ENCODE results near the gene OR5K4. TPM values are rescaled to one million over a fixed set of nuclear protein-coding genes. Genes with fewer than 3 reads are reported as not detected.
"Not testable (repeated sequence)": the region's sequence is repeated elsewhere in the genome, so short reads cannot be mapped to it uniquely, and the experiment has no call there.

OR5K4 gene
- polyA plus RNA-seq, 4 donors: not detected

- no peaks in the 10 kb centered on the region for H3K4me1 ChIP-seq (ENCODE audit: control insufficient read depth in 3 of 3, insufficient read depth in 2 of 3, low read depth in 1 of 3, low read length in 2 of 3)
- no peak for FAIRE-seq
- H3K4me3 ChIP-seq (ENCODE audit: low read depth in 1 of 3, low read length in 3 of 3): no peak within 1 kb of the TSS
- no peaks in the 10 kb centered on the region for H3K9me3 ChIP-seq (ENCODE audit: control insufficient read depth in 2 of 2, insufficient read depth in 1 of 2, low read depth in 1 of 2, low read length in 1 of 2)
- no peak within 1 kb of the TSS for H3K27ac ChIP-seq (ENCODE audit: low read depth in 1 of 3, low read length in 2 of 3)
- H3K27me3 ChIP-seq (ENCODE audit: control insufficient read depth in 3 of 3, insufficient read depth in 3 of 3, low read length in 3 of 3): peaks cover 0 to 1% (median 0%) of the 10 kb centered on the region in 3 donors
- no peaks in the 10 kb centered on the region for H3K36me3 ChIP-seq (ENCODE audit: control insufficient read depth in 3 of 3, insufficient read depth in 2 of 3, low read depth in 1 of 3, low read length in 3 of 3)
- DNase-seq: no peak
Measured at GRCh38 chr3:98390366-98390765, 36.7 kb downstream of the OR5K4 start, which contains the start of gene OR5K3. Gene OR5K3, plus strand, starts transcription at chr3:98390666. Its CDS starts 0 bp downstream, at chr3:98390666.

GRCh38 chr3:98395101-98395500, 41.4 kb downstream of the OR5K4 start:
- no peaks in the 10 kb centered on the region for H3K36me3 ChIP-seq (ENCODE audit: control insufficient read depth in 3 of 3, insufficient read depth in 2 of 3, low read depth in 1 of 3, low read length in 3 of 3)
- no peak overlapping the region for H3K4me3 ChIP-seq (ENCODE audit: low read depth in 1 of 3, low read length in 3 of 3)
- H3K9me3 ChIP-seq (ENCODE audit: control insufficient read depth in 2 of 2, insufficient read depth in 1 of 2, low read depth in 1 of 2, low read length in 1 of 2): peaks cover 0 to 3% of the 10 kb centered on the region in 2 donors
- DNase-seq (no peak), FAIRE-seq (no peak)
- H3K27me3 ChIP-seq (ENCODE audit: control insufficient read depth in 3 of 3, insufficient read depth in 3 of 3, low read length in 3 of 3): peaks cover 0 to 1% (median 0%) of the 10 kb centered on the region in 3 donors
- no peak overlapping the region for H3K27ac ChIP-seq (ENCODE audit: low read depth in 1 of 3, low read length in 2 of 3)
- no peaks in the 10 kb centered on the region for H3K4me1 ChIP-seq (ENCODE audit: control insufficient read depth in 3 of 3, insufficient read depth in 2 of 3, low read depth in 1 of 3, low read length in 2 of 3)

GRCh38 chr3:98396482-98396881, 42.8 kb downstream of the OR5K4 start:
- WGBS, 3 donors: 86 to 92% (median 86%) methylated on average over 4 of the region's 4 CpGs
- FAIRE-seq; H3K27ac ChIP-seq (ENCODE audit: low read depth in 1 of 3, low read length in 2 of 3); H3K9me3 ChIP-seq (ENCODE audit: control insufficient read depth in 2 of 2, insufficient read depth in 1 of 2, low read depth in 1 of 2, low read length in 1 of 2); H3K27me3 ChIP-seq (ENCODE audit: control insufficient read depth in 3 of 3, insufficient read depth in 3 of 3, low read length in 3 of 3); DNase-seq; H3K4me1 ChIP-seq (ENCODE audit: control insufficient read depth in 3 of 3, insufficient read depth in 2 of 3, low read depth in 1 of 3, low read length in 2 of 3); H3K4me3 ChIP-seq (ENCODE audit: low read depth in 1 of 3, low read length in 3 of 3); H3K36me3 ChIP-seq (ENCODE audit: control insufficient read depth in 3 of 3, insufficient read depth in 2 of 3, low read depth in 1 of 3, low read length in 3 of 3): not testable (repeated sequence)

DNA sequence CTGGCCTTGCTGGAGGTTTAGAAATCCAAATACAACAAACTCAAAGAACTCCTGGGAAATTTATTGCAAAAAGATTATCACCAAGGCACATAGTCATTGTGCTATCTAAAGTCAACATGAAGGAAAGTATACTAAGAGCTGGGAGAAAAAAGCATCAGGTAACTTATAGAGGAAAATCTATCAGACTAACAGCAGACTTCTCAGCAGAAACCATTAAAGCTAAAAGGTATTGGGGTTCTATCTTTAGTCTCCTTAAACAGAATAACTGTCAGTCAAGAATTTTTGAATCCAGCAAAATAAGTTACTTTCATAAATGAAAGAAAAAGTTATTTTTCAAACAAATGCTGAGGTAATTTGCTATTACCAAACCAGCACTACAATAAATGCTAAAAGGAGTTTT, 44.9 kb downstream of the OR5K4 start:
- FAIRE-seq (no peak), DNase-seq (no peak)
- H3K27me3 ChIP-seq (ENCODE audit: control insufficient read depth in 3 of 3, insufficient read depth in 3 of 3, low read length in 3 of 3): peaks cover 0 to 1% (median 0%) of the 10 kb centered on the region in 3 donors
- no peaks in the 10 kb centered on the region for H3K4me1 ChIP-seq (ENCODE audit: control insufficient read depth in 3 of 3, insufficient read depth in 2 of 3, low read depth in 1 of 3, low read length in 2 of 3)
- H3K9me3 ChIP-seq (ENCODE audit: control insufficient read depth in 2 of 2, insufficient read depth in 1 of 2, low read depth in 1 of 2, low read length in 1 of 2): peaks cover 0 to 15% of the 10 kb centered on the region in 2 donors
- no peak overlapping the region for H3K27ac ChIP-seq (ENCODE audit: low read depth in 1 of 3, low read length in 2 of 3)
- H3K4me3 ChIP-seq (ENCODE audit: low read depth in 1 of 3, low read length in 3 of 3): no peak overlapping the region
- H3K36me3 ChIP-seq (ENCODE audit: control insufficient read depth in 3 of 3, insufficient read depth in 2 of 3, low read depth in 1 of 3, low read length in 3 of 3): no peaks in the 10 kb centered on the region

GRCh38 chr3:98402507-98402906, 48.9 kb downstream of the OR5K4 start:
- Histone ChIP-seq H3K4me3 (ENCODE audit: low read depth in 1 of 3, low read length in 3 of 3) (no peak overlapping the region), H3K9me3 (ENCODE audit: control insufficient read depth in 2 of 2, insufficient read depth in 1 of 2, low read depth in 1 of 2, low read length in 1 of 2) (peaks cover 0 to 20% of the 10 kb centered on the region in 2 donors), H3K27ac (ENCODE audit: low read depth in 1 of 3, low read length in 2 of 3) (no peak overlapping the region), H3K36me3 (ENCODE audit: control insufficient read depth in 3 of 3, insufficient read depth in 2 of 3, low read depth in 1 of 3, low read length in 3 of 3) (no peaks in the 10 kb centered on the region), H3K27me3 (ENCODE audit: control insufficient read depth in 3 of 3, insufficient read depth in 3 of 3, low read length in 3 of 3) (no peaks in the 10 kb centered on the region), H3K4me1 (ENCODE audit: control insufficient read depth in 3 of 3, insufficient read depth in 2 of 3, low read depth in 1 of 3, low read length in 2 of 3) (no peaks in the 10 kb centered on the region)
- DNase-seq (no peak), FAIRE-seq (no peak)
- WGBS, 3 donors: 68 to 95% (median 86%) methylated on average over 1 of the region's 1 CpG

DNA sequence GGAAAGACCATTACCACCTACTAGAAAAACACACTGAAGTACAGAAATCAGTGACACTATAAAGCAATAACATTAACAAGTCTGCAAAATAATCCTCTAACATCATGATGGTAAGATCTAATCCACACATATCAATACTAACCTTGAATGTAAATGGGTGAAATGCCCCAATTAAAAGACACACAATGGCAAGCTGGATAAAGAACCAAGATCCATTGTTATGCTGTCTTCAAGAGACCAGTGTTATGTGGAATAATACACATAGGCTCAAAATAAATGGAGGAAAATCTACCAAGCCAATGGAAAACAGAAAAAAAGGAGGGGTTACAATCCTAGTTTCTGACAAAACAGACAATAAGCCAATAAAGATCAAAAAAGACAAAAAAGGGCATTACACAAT, 50.4 kb downstream of the OR5K4 start:
- H3K4me3 ChIP-seq (ENCODE audit: low read depth in 1 of 3, low read length in 3 of 3): no peak overlapping the region
- H3K27ac ChIP-seq (ENCODE audit: low read depth in 1 of 3, low read length in 2 of 3): no peak overlapping the region
- DNase-seq (no peak), FAIRE-seq (no peak)
- H3K27me3 ChIP-seq (ENCODE audit: control insufficient read depth in 3 of 3, insufficient read depth in 3 of 3, low read length in 3 of 3): no peaks in the 10 kb centered on the region
- no peaks in the 10 kb centered on the region for H3K36me3 ChIP-seq (ENCODE audit: control insufficient read depth in 3 of 3, insufficient read depth in 2 of 3, low read depth in 1 of 3, low read length in 3 of 3)
- peaks cover 0 to 20% of the 10 kb centered on the region in 2 donors for H3K9me3 ChIP-seq (ENCODE audit: control insufficient read depth in 2 of 2, insufficient read depth in 1 of 2, low read depth in 1 of 2, low read length in 1 of 2)
- H3K4me1 ChIP-seq (ENCODE audit: control insufficient read depth in 3 of 3, insufficient read depth in 2 of 3, low read depth in 1 of 3, low read length in 2 of 3): no peaks in the 10 kb centered on the region

Other genes starting within 250 kb of the OR5K4 start
- not detected for gene OR5H1, start 223.1 kb upstream of the OR5K4 start, polyA plus RNA-seq
- gene OR5H14, start 206.4 kb upstream of the OR5K4 start, polyA plus RNA-seq: not detected
- not detected for gene OR5H15, start 187.2 kb upstream of the OR5K4 start, polyA plus RNA-seq
- not detected for gene OR5H6, start 89.6 kb upstream of the OR5K4 start, polyA plus RNA-seq
- not detected for gene OR5H2, start 71.3 kb upstream of the OR5K4 start, polyA plus RNA-seq
- gene OR5K3, start 36.8 kb downstream of the OR5K4 start, polyA plus RNA-seq: not detected
- gene OR5K1, start 109.3 kb downstream of the OR5K4 start, polyA plus RNA-seq: not detected
- under 1 TPM in 1 of 4 donors, not detected in 3; 0.10 TPM for gene OR5K2, start 143.8 kb downstream of the OR5K4 start, polyA plus RNA-seq
- 10 to 100 TPM; 30.8 to 98.9 (median 51.8) TPM for gene CLDND1, start 169.0 kb downstream of the OR5K4 start, polyA plus RNA-seq
- gene GPR15, start 178.1 kb downstream of the OR5K4 start, polyA plus RNA-seq: under 1 TPM in 3 of 4 donors, not detected in 1; 0.16 to 0.54 (median 0.30) TPM
- gene CPOX, start 239.8 kb downstream of the OR5K4 start, polyA plus RNA-seq: 10 to 100 TPM; 13.4 to 28.8 (median 21.2) TPM

Measured in small intestine (tissue), 7 donors.